ENCODE results near the gene MOK.
"Not testable (repeated sequence)": the region's sequence is repeated elsewhere in the genome, so short reads cannot be mapped to it uniquely, and the experiment has no call there.

The MOK gene

GRCh38 chr14:102333795-102334705 lies 29.1 kb upstream of the MOK start:
- peaks cover 54% of the 10 kb centered on the region for H3K36me3 ChIP-seq (replicated peaks)
- H3K27me3 ChIP-seq (ENCODE audit: low read depth), result no peaks in the 10 kb centered on the region
- no peaks in the 10 kb centered on the region for H3K4me1 ChIP-seq
- DNase-seq (ENCODE audit: low spot score in 2 of 2), result no peak
- H3K9me3 ChIP-seq, result no peaks in the 10 kb centered on the region
- in situ Hi-C loops (cut with MboI; ENCODE audit: low sequenced_read_pairs), result no loop called here
- H3K4me3 ChIP-seq, result no peak overlapping the region

DNA sequence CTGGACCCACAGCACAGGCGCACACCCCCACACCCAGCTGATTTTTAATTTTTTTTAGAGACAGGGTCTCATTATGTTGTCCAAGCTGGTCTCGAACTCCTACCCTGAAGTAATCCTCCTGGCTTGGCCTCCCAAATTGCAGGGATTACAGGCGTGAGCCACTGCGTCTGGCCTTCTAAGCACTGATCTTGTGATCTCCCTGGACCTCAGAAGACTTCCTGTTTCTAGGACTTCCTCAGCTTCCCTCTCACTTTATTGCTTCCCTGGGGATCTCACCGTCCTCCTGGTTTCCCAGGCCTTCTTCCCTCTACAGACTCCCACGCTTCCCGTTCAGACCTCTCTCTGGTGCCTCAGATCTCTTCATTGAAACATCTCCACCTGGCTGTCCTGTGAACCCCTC lies 28.4 kb upstream of the MOK start:
- in situ Hi-C loops (cut with MboI; ENCODE audit: low sequenced_read_pairs), result no loop called here
- H3K27me3 ChIP-seq (ENCODE audit: low read depth), result no peaks in the 10 kb centered on the region
- DNase-seq (ENCODE audit: low spot score in 2 of 2), result no peak
- no peak overlapping the region for H3K4me3 ChIP-seq
- no peaks in the 10 kb centered on the region for H3K4me1 ChIP-seq
- no peaks in the 10 kb centered on the region for H3K9me3 ChIP-seq
- peaks cover 48% of the 10 kb centered on the region for H3K36me3 ChIP-seq (replicated peaks)

- in situ Hi-C loops (cut with MboI; ENCODE audit: low sequenced_read_pairs), result no loop called here
- DNase-seq (ENCODE audit: low spot score in 2 of 2), result no peak
- Histone ChIP-seq H3K9me3 (no peaks in the 10 kb centered on the region), H3K27me3 (ENCODE audit: low read depth) (no peaks in the 10 kb centered on the region), H3K36me3 (replicated peaks) (peaks cover 37% of the 10 kb centered on the region), H3K4me3 (no peak overlapping the region), H3K4me1 (no peaks in the 10 kb centered on the region)
These were observed 25.8 kb upstream of the MOK start for GRCh38 chr14:102330806-102331205.

GRCh38 chr14:102329381-102329780 lies 24.4 kb upstream of the MOK start:
- in situ Hi-C loops (cut with MboI; ENCODE audit: low sequenced_read_pairs); H3K9me3 ChIP-seq; H3K4me3 ChIP-seq; DNase-seq (ENCODE audit: low spot score in 2 of 2); H3K27me3 ChIP-seq (ENCODE audit: low read depth); H3K4me1 ChIP-seq: not testable (repeated sequence)
- H3K36me3 ChIP-seq (replicated peaks), result peaks cover 26% of the 10 kb centered on the region

GRCh38 chr14:102326583-102326982 lies 21.6 kb upstream of the MOK start:
- no peak overlapping the region for H3K4me3 ChIP-seq
- H3K27me3 ChIP-seq (ENCODE audit: low read depth), result no peaks in the 10 kb centered on the region
- no peaks in the 10 kb centered on the region for H3K4me1 ChIP-seq
- H3K36me3 ChIP-seq (replicated peaks), result peaks cover 15% of the 10 kb centered on the region
- in situ Hi-C loops (cut with MboI; ENCODE audit: low sequenced_read_pairs), result no loop called here
- H3K9me3 ChIP-seq, result no peaks in the 10 kb centered on the region
- DNase-seq (ENCODE audit: low spot score in 2 of 2), result no peak

GRCh38 chr14:102325791-102326345 lies 20.9 kb upstream of the MOK start:
- in situ Hi-C loops (cut with MboI; ENCODE audit: low sequenced_read_pairs), result no loop called here
- Histone ChIP-seq H3K4me3 (no peak overlapping the region), H3K4me1 (no peaks in the 10 kb centered on the region), H3K9me3 (no peaks in the 10 kb centered on the region), H3K36me3 (replicated peaks) (peaks cover 13% of the 10 kb centered on the region; the same call in 1 of the 2 replicates), H3K27me3 (ENCODE audit: low read depth) (no peaks in the 10 kb centered on the region)
- no peak for DNase-seq (ENCODE audit: low spot score in 2 of 2)

GRCh38 chr14:102323102-102323501 lies 18.1 kb upstream of the MOK start:
- H3K9me3 ChIP-seq, result no peaks in the 10 kb centered on the region
- in situ Hi-C loops (cut with MboI; ENCODE audit: low sequenced_read_pairs), result loop anchor here (25.0 kb wide), 1 partner anchor 186 kb away; the partner anchor contains the start of gene WDR20
- DNase-seq (ENCODE audit: low spot score in 2 of 2), result peak in 1 of 2 experiments; percentile 55
- no peaks in the 10 kb centered on the region for H3K27me3 ChIP-seq (ENCODE audit: low read depth)
- no peak overlapping the region for H3K4me3 ChIP-seq
- H3K36me3 ChIP-seq (replicated peaks), result peaks cover 13% of the 10 kb centered on the region; the same call in 1 of the 2 replicates
- H3K4me1 ChIP-seq, result peaks cover 6% of the 10 kb centered on the region

DNA sequence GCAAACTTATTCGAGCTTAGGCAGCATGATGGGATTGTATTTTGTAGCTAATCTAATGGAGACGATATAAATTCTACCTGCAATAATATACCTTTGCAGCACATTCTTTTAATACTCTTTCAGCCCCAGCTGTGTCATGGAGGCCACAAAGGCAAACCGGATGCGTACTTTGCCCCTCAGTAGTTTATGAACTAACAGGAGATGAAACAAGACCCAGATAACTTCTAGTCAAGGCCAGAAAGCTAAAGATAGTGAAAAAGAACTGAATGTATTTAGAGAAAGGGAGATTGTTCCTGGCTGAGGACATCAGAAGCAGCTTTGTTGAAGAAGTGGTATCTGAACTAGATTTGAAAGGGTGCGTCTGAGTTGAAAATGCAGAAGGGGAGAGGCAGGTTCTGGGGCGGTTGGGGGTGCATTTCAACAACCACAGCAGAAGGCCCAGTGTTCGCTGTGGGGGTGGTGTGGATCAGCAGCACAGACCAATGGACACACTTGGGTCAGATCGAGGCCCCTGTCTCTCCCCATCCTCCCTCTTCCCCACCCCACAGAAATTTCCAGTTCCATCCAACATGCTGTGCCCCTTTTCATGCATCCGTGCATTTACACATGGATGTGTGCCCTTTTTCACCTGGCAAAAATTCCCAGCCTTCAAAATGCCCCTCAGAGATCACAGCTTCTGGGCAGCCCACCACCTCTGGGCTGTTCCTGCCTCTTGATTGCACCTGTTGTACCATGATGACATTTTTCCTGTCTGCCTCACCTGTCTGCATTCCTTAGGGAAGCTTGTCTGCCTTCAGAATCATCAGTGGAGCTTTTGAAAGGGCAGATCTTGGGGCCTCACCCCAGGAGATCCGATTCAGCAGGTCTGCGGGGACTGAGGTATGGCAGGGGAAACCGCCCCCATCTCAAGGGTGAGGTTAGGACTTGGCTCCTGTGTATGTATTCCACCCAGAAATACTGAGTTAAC lies 16.8 kb upstream of the MOK start:
- Histone ChIP-seq H3K9me3 (no peaks in the 10 kb centered on the region), H3K4me3 (no peak overlapping the region), H3K36me3 (replicated peaks) (peaks cover 13% of the 10 kb centered on the region; the same call in 1 of the 2 replicates), H3K4me1 (peaks cover 13% of the 10 kb centered on the region), H3K27me3 (ENCODE audit: low read depth) (no peaks in the 10 kb centered on the region)
- no peak for DNase-seq (ENCODE audit: low spot score in 2 of 2)
- in situ Hi-C loops (cut with MboI; ENCODE audit: low sequenced_read_pairs), result loop anchor here (25.0 kb wide), 1 partner anchor 184 kb away; the partner anchor contains the start of gene WDR20

GRCh38 chr14:102320671-102321455 lies 15.9 kb upstream of the MOK start:
- Histone ChIP-seq H3K4me1 (peaks cover 21% of the 10 kb centered on the region), H3K4me3 (peak overlapping the region; percentile 63), H3K36me3 (replicated peaks) (peaks cover 8% of the 10 kb centered on the region; the same call in 1 of the 2 replicates), H3K27me3 (ENCODE audit: low read depth) (no peaks in the 10 kb centered on the region), H3K9me3 (no peaks in the 10 kb centered on the region)
- DNase-seq (ENCODE audit: low spot score in 2 of 2), result no peak
- in situ Hi-C loops (cut with MboI; ENCODE audit: low sequenced_read_pairs), result loop anchor here (25.0 kb wide), 1 partner anchor 184 kb away; the partner anchor contains the start of gene WDR20

DNA sequence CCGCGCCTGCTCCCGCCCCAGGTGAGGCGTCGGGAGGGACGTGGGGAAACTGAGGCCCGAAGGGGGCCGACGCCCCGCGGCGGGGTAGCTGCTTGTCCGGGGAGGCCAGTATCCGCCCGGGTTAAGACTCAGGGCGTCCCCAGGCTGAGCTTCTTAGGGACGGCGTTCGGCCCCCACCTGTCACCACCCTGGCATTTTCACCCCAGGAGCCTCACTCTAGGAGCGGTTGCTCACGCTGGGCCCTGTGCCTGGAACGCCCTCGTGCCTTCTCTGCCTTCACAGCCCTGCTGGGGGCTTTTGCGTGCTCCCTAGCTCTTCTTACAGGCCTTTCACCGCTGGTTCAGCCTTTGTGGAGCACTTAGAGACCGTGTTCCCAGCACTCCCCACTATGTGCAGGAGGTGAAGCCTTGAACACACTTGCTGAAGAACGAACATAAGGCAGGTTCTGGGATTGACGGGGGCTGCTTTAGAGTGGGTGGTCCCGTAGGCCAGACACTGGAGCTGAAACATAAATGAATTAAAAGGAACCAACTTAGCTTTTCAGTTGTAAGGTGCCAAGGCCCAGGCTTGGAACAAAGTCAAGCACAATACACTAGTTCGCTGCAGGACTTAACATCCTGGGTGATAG lies 15.2 kb upstream of the MOK start:
- no peaks in the 10 kb centered on the region for H3K27me3 ChIP-seq (ENCODE audit: low read depth)
- 0 out of 2 replicates have a peak, but pooled peaks cover 4% of the 10 kb centered on the region for H3K36me3 ChIP-seq (replicated peaks)
- H3K4me1 ChIP-seq, result peaks cover 28% of the 10 kb centered on the region
- DNase-seq (ENCODE audit: low spot score in 2 of 2), result peak; percentile 16 to 43
- H3K9me3 ChIP-seq, result no peaks in the 10 kb centered on the region
- H3K4me3 ChIP-seq, result peak overlapping the region; percentile 63
- in situ Hi-C loops (cut with MboI; ENCODE audit: low sequenced_read_pairs), result loop anchor here (25.0 kb wide), 1 partner anchor 183 kb away; the partner anchor contains the start of gene WDR20

DNA sequence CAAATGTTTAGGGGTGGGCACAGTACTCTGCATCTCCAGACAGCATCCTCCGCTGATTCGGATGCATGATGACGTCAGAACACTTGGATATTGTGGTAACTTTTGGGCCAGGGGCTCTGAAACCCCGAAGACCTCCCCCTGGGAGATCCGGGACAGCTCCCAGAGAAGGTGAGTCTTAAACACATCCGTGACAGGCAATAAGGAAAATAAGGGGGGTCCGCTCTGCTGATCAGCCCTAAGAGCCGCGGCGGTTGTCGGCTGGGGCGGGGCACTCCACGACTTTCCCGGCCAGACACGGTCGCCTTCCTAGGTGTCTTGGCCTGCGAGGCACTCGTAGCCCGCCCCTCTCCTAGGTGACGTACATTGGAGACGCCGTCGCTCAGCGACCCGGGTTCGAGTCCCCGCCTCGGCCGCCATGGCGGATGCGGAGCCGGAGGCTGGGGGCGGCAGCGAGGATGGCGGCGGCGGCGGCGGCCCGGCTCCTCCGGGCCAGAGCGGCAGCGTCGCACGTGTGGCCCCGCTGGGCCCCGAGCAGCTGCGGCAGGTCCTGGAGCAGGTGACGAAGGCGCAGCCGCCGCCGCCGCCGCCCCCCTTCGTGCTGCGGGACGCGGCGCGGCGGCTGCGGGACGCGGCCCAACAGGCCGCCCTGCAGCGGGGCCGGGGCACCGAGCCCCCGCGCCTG lies 14.5 kb upstream of the MOK start, which contains the start of gene ZNF839:
ZNF839 (plus strand) TSS at position 396 of the 682 bp plus-strand sequence; CDS start at position 416, 20 bp downstream.
- in situ Hi-C loops (cut with MboI; ENCODE audit: low sequenced_read_pairs), result loop anchor here (5.0 to 25.0 kb wide), 3 partner anchors 182 to 357 kb away; partner anchors contain the start of genes DYNC1H1 and WDR20
- Histone ChIP-seq H3K36me3 (replicated peaks) (0 out of 2 replicates have a peak, but pooled peaks cover 4% of the 10 kb centered on the region), H3K9me3 (no peaks in the 10 kb centered on the region), H3K4me1 (peaks cover 34% of the 10 kb centered on the region), H3K27me3 (ENCODE audit: low read depth) (no peaks in the 10 kb centered on the region), H3K4me3 (peak within 1 kb of the TSS; percentile 63)
- DNase-seq (ENCODE audit: low spot score in 2 of 2), result peak; percentile 95 to 99

Data from HAP-1 (cell line).